Caco-2 (cell line): ENCODE data around the gene CADPS. TPM values are rescaled to one million over a fixed set of nuclear protein-coding genes. Genes with fewer than 3 reads are reported as not detected.

Experiments
- BruUV-seq: library from RNA; stranded (reverse); fragments of 400-500 nt; replicated peaks from 2 replicates; lab custom pipeline; 2021; lab: Mats Ljungman, UMichigan
- CTCF ChIA-PET: fragments of 300-600 bp; sonication (Branson Sonifier 250); formaldehyde crosslinking; loops from one replicate; lab custom pipeline; 2022; ENCODE audit warnings: antibody characterized with exemption; lab: Charles Lee
- POLR2A ChIA-PET: fragments of 300-600 bp; sonication (Branson Sonifier 250); formaldehyde crosslinking; loops from one replicate; lab custom pipeline; 2022; ENCODE audit warnings: antibody characterized with exemption; lab: Charles Lee
- DNase-seq, 2 experiments: peaks; one replicate each; pipeline versions ENCODE4 v3.0.0 to v3.0.0-alpha.2; 2020 to 2022
- H3K27me3 ChIP-seq: replicated peaks from 2 replicates; pipeline ENCODE4 v1.6.0; 2011; ENCODE audit warnings: low read length; ENCODE audit not compliant: control insufficient read depth, insufficient read depth
- H3K36me3 ChIP-seq: 2 replicates; pipeline ENCODE4 v1.5.1; 2011; ENCODE audit warnings: low read length; ENCODE audit not compliant: control insufficient read depth, insufficient read depth
- H3K4me1 ChIP-seq: fragments of 250-450 bp; sonication (Bioruptor Pico); 2 replicates; pipeline ENCODE4 v1.5.1; 2020; ENCODE audit warnings: mild to moderate bottlenecking
- H3K4me3 ChIP-seq: 2 replicates; pipeline ENCODE4 v1.5.1; 2011; ENCODE audit warnings: low read depth, mild to moderate bottlenecking, control low read depth, low read length
- H3K9me3 ChIP-seq: fragments of 250-450 bp; sonication (Bioruptor Pico); 2 replicates; pipeline ENCODE4 v1.5.1; 2020; ENCODE audit warnings: mild to moderate bottlenecking, moderate library complexity
- H3K27ac Mint-ChIP-seq: one replicate; pipeline ENCODE4 v1.8.0; 2022; ENCODE audit warnings: mixed read lengths; ENCODE audit not compliant: unreplicated experiment
- H3K27me3 Mint-ChIP-seq: one replicate; pipeline ENCODE4 v1.8.0; 2022; ENCODE audit warnings: mixed read lengths; ENCODE audit not compliant: insufficient read depth, unreplicated experiment
- H3K36me3 Mint-ChIP-seq: one replicate; pipeline ENCODE4 v1.8.0; 2022; ENCODE audit warnings: mild to moderate bottlenecking, mixed read lengths; ENCODE audit not compliant: insufficient read depth, unreplicated experiment
- H3K4me1 Mint-ChIP-seq: one replicate; pipeline ENCODE4 v1.8.0; 2022; ENCODE audit warnings: low read depth, mixed read lengths; ENCODE audit not compliant: unreplicated experiment
- H3K4me3 Mint-ChIP-seq: one replicate; pipeline ENCODE4 v1.8.0; 2022; ENCODE audit warnings: mild to moderate bottlenecking, moderate library complexity, mixed read lengths; ENCODE audit not compliant: unreplicated experiment
- H3K9me3 Mint-ChIP-seq: one replicate; pipeline ENCODE4 v1.8.0; 2022; ENCODE audit warnings: mixed read lengths; ENCODE audit not compliant: unreplicated experiment
- CTCF ChIP-seq, 2 experiments: fragments of 200-600 bp in 1 of 2; IDR thresholded peaks; 1 replicate in 1 of 2; 2 replicates in 1 of 2; pipeline versions ENCODE4 v1.5.1 to v1.8.0; 2011 to 2022; ENCODE audit warnings: antibody characterized with exemption in 1 of 2, control low read depth in 1 of 2, inconsistent platforms in 1 of 2, low read depth in 1 of 2, low read length in 1 of 2, mild to moderate bottlenecking in 1 of 2, moderate library complexity in 1 of 2; ENCODE audit not compliant: insufficient read depth in 1 of 2, severe bottlenecking in 1 of 2, unreplicated experiment in 1 of 2
- intact Hi-C: fragments of 100-400 bp; cut with micrococcal nuclease; formaldehyde crosslinking; loops from one replicate; pipeline ENCODE4 v1.10.0; 2022; ENCODE audit not compliant: unreplicated experiment
- total RNA-seq: library from RNA; stranded (reverse); gene quantifications from 2 replicates; pipeline ENCODE4 v1.2.3, GENCODE V29; 2022

Gene CADPS
- total RNA-seq, 1 experiment from 2014 or later = not detected

- TF ChIP-seq CTCF (IDR thresholded peaks at IDR 0.05; ENCODE audit: insufficient read depth in 1 of 2, low read depth in 1 of 2, low read length in 1 of 2, severe bottlenecking in 1 of 2, unreplicated experiment in 1 of 2) = no peak
- intact Hi-C loops = no loop called here
- Mint-ChIP-seq H3K27ac (no peak overlapping the region), H3K36me3 (peaks cover 5% of the 10 kb centered on the region), H3K4me3 (no peak overlapping the region), H3K9me3 (no peaks in the 10 kb centered on the region), H3K4me1 (no peaks in the 10 kb centered on the region), H3K27me3 (peaks cover 2% of the 10 kb centered on the region)
- no peak for DNase-seq
- ChIA-PET CTCF (no interaction called here), POLR2A (no interaction called here)
- Histone ChIP-seq H3K4me1 (no peaks in the 10 kb centered on the region), H3K9me3 (no peaks in the 10 kb centered on the region), H3K27me3 (no peaks in the 10 kb centered on the region), H3K36me3 (no peaks in the 10 kb centered on the region), H3K4me3 (no peak overlapping the region)
- no TSS peak for BruUV-seq
Observed at GRCh38 chr3:62475306-62475705, 399.9 kb downstream of the CADPS start.

- no peak for DNase-seq
- Histone ChIP-seq H3K27me3 (no peaks in the 10 kb centered on the region), H3K36me3 (no peaks in the 10 kb centered on the region), H3K4me3 (no peak overlapping the region), H3K9me3 (no peaks in the 10 kb centered on the region), H3K4me1 (no peaks in the 10 kb centered on the region)
- no TSS peak for BruUV-seq
- TF ChIP-seq CTCF (IDR thresholded peaks at IDR 0.05; ENCODE audit: insufficient read depth in 1 of 2, low read depth in 1 of 2, low read length in 1 of 2, severe bottlenecking in 1 of 2, unreplicated experiment in 1 of 2) = no peak
- Mint-ChIP-seq H3K9me3 (no peaks in the 10 kb centered on the region), H3K27ac (no peak overlapping the region), H3K4me3 (no peak overlapping the region), H3K27me3 (peaks cover 6% of the 10 kb centered on the region), H3K4me1 (no peaks in the 10 kb centered on the region), H3K36me3 (no peaks in the 10 kb centered on the region)
- POLR2A ChIA-PET = no interaction called here
- intact Hi-C loops = no loop called here
- CTCF ChIA-PET = no interaction called here
Observed at GRCh38 chr3:62467966-62468722, 407.1 kb downstream of the CADPS start.

GRCh38 chr3:62462788-62463187 is 412.4 kb downstream of the CADPS start:
- no peak overlapping the region for H3K4me3 Mint-ChIP-seq
- intact Hi-C loops = no loop called here
- ChIA-PET POLR2A (no interaction called here), CTCF (no interaction called here)
- no peaks in the 10 kb centered on the region for H3K9me3 Mint-ChIP-seq
- peaks cover 10% of the 10 kb centered on the region for H3K27me3 Mint-ChIP-seq
- no peak for TF ChIP-seq CTCF (IDR thresholded peaks at IDR 0.05; ENCODE audit: insufficient read depth in 1 of 2, low read depth in 1 of 2, low read length in 1 of 2, severe bottlenecking in 1 of 2, unreplicated experiment in 1 of 2)
- no peaks in the 10 kb centered on the region; the same call in 1 of the 2 replicates for H3K27me3 ChIP-seq
- no peaks in the 10 kb centered on the region for H3K36me3 Mint-ChIP-seq
- no peaks in the 10 kb centered on the region for H3K4me1 ChIP-seq
- H3K9me3 ChIP-seq = no peaks in the 10 kb centered on the region
- no peak overlapping the region for H3K4me3 ChIP-seq
- no peak overlapping the region for H3K27ac Mint-ChIP-seq
- no peaks in the 10 kb centered on the region for H3K4me1 Mint-ChIP-seq
- DNase-seq = no peak
- BruUV-seq = no TSS peak
- no peaks in the 10 kb centered on the region for H3K36me3 ChIP-seq
